NAMALWA (cell line): ENCODE data around the gene CARM1.
"Not testable (repeated sequence)": the region's sequence is repeated elsewhere in the genome, so short reads cannot be mapped to it uniquely, and the experiment has no call there.

Experiments
- DNase-seq: peaks from one replicate; pipeline ENCODE4 v3.0.0-alpha.2; 2015; ENCODE audit warnings: low spot score

Gene CARM1

DNA sequence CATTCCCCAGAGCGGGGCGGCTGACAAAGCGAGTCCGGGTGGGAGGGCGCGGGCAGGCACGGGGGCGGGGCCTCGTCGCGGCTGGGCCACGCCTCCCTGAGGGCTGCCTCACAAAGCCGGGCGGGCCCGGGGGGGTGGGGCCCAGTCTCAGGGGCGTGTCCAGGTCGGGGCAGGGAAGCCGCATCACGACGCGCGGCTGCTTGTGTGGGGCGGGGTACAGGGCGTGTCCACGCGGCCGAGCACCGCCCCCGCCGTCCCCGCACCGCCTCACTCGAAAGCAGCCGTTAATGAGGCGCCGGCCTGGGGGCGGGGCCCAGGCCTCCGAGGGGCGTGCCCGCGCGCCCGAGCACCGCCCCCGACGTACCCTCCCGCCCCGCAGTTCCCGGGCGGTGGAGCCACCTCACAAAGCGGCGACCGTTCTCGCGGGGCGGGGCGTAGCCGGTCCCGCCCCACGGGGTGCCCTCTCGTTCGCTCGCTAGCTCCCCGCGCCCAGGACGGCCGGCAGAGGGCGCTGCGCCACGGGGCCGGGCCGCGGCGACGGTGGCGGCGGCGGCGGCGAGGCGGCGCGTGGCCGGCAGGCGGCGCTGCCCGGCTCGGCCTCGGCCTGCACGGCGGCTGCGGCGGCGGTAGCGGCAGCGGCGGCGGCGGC is at the start of gene CARM1:
TSS of gene CARM1 (plus strand) at position 599 of the 649 bp plus-strand sequence. CDS start 150 bp downstream, outside the sequence.
- DNase-seq: peak; percentile 97

DNA sequence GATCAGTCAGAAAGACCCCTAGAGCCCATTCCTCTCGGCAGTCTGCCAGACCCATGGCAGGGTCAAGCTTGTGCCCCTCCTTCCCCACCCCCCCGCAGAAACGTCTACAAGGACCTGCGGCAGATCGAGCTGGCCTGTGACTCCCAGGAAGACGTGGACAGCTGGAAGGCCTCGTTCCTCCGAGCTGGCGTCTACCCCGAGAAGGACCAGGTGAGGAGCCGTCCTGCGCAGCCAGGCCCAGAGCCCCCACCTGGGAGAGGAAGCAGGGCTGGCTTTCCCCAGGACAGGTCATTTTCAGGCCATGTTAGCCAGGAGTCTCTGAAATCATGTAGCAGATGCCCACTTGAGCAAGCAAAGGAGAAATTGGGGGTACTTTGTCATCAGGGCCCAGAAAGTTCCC is 47.7 kb upstream of the CARM1 start:
- DNase-seq: no peak

DNA sequence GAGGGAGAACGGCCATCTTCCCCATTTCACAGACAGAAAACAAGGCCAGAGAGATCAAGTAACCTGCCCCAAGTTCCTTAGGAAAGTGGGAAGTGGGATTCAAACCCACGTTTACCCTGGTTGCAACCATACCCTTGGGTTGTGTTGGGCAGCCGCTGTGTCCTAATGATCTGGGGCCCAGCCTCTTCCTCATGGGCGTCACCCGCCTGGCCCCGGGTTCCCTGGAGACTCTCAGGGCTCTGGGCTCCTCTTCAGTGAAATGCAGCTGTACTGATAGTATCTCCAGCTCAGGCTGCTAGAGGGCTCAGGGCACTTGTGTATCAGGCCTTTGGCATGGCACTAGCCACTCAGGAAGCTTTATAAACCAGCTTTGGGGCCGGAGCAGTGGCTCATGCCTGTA is 45.1 kb upstream of the CARM1 start:
- no peak for DNase-seq

DNA sequence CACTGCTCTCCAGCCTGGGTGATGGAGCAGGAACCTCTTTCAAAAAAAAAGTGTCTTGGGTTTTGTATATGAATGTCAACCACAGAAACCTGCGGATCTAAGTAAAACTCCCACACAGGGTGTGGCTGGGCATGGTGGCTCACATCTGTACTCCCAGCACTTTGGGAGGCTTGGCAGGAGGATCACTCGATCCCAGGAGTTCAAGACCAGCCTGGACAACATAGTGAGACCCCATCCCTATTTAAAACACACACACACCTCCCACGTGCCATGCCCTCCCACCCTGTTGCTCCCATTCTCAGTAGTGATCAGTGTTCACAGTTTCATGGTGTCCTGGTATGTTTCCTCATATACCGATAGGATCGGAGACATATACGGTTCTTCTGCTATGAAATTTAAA is 44.5 kb upstream of the CARM1 start:
- no peak for DNase-seq

DNA sequence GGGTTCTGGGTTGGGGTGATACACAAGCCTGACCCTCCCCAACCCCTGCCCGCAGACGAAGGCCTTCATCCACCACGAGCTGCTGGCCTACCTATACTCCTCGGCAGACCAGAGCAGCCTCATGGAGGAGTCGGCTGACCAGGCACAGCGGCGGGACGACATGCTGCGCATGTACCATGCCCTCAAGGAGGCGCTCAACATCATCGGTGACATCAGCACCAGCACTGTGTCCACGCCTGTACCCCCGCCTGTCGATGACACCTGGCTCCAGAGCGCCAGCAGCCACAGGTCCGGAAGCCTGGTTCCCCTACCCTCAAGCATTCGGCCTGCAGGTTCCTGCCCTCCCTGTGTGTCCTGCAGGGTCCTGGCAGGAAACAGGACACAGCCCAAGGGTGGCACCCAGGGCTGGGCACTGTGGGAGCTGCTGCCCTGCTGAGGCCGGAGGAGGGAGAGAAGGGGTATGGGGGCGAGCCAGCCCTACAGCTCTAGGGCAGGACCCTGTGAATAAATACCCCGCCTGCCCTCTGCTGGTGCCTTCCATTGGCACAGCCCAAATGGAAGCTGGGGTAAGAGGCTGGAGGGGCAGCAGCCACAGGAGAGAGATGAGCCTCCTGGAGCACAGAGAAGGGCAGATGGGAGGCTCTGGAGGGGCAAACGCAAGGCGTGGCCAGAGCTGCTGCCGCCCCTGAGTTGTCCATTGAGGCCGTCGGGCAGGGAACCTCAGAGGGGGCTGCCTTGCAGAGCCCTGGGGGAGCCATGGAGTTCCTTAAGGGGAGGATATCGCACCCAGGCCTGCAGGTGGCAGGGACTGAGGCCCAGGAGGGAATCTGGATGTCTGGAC is 42.2 kb upstream of the CARM1 start:
- peak; percentile 55 for DNase-seq

DNA sequence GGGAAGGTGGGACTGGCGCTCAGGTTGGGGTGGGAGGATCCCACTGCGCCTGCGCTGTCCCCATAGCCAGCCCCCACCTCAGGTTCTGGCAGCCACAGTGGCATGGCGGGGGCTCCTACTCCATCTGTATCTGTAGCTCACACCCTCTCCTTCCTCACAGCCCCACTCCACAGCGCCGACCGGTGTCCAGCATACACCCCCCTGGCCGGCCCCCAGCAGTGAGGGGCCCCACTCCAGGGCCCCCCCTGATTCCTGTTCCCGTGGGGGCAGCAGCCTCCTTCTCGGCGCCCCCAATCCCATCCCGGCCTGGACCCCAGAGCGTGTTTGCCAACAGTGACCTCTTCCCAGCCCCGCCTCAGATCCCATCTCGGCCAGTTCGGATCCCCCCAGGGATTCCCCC is 41.4 kb upstream of the CARM1 start:
- DNase-seq: no peak

DNA sequence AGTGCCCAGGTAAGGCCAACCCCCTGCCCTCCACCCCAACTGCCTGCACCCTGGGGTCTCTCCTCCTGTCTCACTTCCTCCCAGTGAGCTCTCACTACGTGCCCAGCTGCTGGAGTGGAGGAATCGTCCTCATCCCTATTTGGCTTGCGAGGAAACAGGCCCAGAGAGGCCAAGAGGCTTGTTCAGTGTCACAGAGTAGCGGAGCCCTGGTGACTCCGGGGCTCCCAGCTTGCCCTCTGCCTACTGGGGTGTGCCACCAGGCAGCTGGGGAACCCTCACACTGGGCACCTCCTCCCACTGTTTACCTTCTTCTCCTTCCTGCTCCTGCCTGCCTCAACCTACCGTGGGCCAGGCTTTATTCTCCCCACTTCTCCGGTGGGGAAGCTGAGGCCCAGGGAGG is 41.0 kb upstream of the CARM1 start:
- DNase-seq: no peak

DNA sequence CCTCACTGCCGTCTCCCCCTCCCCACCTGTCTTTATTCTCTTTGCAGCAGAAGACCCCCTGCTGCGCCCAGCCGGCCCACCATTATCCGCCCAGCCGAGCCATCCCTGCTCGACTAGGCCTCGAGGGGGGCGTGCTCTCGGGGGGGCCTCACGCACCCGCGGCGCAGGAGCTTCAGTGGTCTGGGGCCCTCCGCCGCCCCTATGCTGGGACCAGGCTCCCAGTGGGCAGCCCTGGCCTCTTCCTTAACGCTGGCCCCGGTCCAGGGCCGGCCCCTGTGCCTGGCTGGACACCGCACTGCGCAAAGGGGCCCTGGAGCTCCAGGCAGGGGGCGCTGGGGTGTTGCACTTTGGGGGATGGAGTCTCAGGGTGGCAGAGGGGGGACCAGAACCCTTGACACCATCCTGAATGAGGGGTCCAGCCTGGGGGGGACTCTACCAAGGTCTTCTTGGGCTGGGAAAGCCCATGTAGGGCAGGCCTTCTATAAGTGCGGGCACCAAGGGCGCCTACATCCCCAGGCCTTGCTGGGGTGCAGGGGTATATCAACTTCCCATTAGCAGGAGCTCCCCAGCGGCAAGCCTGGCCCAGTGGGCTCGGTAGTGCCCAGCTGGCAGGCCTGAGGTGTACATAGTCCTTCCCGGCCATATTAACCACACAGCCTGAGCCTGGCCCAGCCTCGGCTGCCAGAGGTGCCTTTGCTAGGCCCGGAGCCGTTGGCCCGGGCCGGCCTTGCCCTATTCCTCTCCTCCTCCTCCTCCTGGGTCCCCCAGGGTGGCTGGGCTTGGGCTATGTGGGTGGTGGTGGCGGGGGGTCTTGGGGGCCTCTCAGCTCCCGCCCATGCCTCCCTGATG is 40.2 kb upstream of the CARM1 start:
- DNase-seq: no peak

DNA sequence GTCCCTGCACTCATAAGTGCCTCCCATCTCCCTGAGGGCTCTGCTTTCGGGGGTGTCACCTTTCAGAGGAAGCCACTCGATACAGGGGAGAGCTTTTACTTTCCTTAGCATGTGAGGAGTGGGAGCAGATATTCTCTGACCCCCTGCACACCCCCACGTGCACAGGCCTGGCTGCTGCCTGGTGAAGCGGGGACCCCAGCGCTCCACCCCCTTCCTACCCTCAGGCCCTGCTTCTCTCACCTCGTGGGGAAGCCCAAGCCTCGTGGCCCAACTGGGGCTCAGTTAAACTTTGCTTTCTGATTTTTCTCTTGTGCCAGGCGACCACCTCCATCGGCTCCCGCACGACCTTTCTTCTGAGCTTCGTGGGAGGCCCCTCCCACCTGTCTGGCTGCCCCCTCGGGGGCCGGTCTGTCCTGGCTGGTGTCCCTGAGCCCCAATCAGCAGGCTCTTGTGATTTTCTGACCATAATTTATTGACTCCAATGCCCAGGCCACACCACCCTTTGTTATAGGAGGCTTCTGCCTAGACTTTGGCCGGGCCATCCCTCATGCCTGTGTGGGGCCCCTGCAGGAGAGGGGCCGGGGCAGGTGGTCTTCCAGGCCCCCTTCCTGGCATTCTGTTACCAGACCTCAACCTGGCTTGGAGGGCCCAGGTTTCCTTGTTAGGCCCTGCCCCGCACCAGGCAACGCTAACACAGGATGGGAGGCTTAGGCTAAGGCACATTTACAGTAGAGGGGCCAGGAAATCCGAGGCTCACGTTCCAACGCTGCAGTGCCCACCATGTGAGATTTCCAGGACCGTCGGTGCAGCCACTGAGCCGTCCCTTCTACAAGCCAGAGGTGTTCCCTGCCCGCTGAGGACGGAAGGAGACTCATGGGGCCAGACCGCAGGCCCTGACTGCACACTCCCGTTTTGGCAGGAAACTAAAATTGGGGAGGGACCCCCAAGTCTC is 39.1 kb upstream of the CARM1 start:
- DNase-seq: no peak

DNA sequence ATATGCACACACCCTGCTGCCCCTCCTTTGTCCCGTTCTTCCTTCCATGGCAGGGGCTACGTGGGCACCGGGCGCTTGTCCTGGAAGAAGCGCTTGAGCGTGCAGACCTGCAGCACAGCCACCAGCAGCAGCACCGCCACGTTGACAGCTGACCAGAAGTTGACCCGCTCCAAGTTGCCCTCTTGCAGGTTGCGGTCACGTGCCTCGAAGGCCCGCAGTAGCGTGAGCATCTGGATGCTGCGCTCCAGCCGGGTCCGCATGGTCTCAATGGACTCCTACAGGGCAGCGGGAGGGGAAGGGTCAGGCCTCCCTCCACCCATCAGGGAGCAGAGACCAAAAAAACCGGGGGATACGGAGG is 38.4 kb upstream of the CARM1 start:
- no peak for DNase-seq

DNA sequence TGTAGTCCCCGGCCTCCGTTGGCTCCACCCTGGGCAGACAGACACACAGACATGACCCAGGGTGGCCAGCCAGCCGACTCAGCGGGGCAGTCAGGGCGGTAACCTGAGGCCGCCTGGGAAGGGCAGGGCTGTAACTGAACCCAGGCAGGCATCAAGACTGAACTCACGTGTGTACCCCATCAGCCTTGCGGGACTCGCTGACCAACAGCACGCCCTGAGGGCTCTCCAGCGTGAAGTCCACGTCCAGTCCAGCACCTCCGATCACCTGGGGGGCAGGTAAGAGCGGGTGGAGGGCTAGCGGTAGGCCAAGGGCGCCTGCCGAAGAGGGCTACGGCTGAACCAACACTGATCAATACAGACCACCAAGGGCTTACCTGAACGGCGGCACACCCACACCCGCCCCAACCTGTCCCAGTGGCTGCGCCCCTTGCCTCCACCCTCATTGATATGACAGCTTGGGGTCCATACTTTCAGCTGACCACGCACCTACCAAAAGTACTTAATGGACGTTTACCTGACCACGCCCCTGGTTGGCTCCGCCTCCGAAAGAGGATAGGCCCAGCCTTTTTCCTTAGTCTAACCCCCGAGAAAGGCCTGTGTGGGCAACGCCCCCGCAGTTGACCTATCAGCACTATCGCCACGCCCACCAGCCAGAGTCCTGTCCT is 36.1 kb upstream of the CARM1 start:
- no peak for DNase-seq

DNA sequence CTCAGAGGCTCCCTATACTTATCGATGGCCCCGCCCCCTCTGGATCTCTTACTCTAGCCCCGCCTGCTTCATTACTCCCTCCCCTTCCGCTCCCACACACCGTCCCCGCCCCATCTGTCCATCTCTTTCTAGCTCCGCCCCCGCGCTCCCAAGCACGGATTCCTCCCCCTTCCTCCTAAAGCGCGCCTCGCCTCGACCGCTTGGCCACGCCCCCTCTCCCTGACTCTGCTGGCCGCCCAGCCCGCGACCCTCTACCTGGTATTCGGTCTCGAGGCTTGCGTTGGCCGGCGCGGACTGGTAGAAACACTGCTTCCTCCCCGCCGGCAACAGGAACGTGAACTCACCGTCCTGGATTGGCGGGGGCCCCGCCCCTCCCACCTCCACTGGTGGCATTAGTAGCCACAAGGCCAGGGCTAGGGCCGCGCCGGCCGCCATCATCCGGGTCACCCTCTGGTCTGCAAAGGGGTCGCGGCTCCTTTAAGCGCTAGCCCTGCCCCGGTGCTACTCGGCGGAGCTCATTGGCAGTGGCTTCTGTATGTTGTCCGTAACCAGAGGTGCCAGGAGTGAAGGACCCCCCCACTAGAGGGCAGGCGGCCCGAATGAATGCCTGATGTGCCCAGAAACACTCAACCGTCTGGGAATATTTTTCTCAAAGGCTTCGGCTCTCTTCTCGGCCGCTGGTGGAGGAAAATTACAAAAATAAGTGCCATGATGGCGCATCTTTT is 35.4 kb upstream of the CARM1 start, which contains the start of gene TMED1:
TSS of gene TMED1 (minus strand) at position 459 of the 725 bp plus-strand sequence. CDS start at position 438, 21 bp downstream.
- DNase-seq: peak; percentile 100

DNA sequence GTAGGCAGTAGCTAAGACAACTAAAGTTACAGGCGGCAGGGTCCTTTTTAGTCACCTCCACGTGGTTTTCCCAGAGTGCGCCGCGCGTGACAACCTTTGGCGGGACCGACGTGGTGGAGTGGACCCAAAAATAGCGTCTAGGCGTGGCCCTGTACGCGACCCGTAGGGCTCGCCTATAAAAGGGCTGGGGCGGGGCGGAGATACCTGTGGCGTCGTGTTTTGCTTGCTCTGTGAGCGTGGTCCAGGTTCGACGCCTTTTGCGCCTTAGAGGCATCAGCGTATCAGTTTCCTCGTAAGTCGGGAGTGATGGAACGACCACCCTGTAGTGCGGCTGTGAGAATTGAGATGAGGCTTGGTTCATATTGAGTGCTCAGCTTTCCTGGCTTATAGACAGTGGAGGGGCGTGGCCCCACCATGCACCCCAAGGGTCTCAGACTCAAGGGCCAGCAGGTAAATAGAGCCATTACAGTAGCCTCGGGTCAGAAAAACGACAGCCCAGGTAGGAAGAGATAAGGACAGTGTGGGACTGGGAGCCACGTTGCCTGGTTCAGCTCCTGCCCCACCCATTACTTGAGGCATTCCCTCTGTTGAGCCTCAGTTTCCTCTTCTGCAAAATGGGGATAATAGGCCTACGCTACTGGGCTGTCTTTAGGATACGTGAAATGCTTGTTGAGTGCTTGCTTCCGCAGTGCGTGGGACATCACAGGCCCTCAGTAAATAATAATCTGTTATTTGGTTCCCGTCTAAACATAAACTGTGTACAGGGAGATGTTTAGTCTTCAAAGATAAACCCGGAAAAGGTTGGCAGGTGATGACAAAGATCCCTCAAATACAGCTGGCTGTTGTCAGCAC is 34.6 kb upstream of the CARM1 start:
- no peak for DNase-seq

DNA sequence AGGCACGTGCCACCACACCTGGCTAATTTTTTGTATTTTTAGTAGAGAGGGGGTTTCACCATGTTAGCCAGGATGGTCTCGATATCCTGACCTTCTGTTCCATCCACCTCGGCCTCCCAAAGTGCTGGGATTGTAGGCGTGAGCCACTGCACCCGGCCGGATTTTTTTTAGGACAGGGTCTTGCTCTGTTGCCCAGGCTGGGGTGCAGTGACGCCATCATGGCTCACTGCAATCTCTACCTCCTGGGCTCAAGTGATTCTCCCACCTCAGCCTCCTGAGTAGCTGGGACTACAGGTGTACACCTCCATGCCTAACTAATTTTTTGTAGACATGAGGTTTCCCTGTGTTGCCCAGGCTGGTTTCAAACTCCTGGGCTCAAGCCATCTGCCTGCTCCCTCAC is 33.7 kb upstream of the CARM1 start:
- DNase-seq: not testable (repeated sequence)

DNA sequence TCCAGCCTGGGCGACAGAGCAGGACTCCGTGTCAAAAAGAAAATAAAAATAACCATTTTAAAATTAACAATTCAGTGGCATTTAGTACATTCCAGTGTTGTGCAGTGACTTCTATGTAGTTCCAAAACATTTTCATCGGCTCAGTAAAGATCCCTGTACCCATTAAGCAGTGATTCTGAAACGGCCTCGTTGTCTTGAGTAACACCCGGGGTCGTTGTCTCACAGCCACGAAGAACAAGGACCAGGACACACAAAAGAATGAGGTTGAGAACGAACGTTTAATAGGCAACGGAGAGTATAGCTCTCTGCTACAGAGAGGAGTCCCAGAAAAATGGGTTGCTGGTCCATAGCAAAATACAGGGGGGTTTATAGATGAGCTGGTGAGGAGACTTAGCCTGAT is 33.0 kb upstream of the CARM1 start:
- no peak for DNase-seq

DNA sequence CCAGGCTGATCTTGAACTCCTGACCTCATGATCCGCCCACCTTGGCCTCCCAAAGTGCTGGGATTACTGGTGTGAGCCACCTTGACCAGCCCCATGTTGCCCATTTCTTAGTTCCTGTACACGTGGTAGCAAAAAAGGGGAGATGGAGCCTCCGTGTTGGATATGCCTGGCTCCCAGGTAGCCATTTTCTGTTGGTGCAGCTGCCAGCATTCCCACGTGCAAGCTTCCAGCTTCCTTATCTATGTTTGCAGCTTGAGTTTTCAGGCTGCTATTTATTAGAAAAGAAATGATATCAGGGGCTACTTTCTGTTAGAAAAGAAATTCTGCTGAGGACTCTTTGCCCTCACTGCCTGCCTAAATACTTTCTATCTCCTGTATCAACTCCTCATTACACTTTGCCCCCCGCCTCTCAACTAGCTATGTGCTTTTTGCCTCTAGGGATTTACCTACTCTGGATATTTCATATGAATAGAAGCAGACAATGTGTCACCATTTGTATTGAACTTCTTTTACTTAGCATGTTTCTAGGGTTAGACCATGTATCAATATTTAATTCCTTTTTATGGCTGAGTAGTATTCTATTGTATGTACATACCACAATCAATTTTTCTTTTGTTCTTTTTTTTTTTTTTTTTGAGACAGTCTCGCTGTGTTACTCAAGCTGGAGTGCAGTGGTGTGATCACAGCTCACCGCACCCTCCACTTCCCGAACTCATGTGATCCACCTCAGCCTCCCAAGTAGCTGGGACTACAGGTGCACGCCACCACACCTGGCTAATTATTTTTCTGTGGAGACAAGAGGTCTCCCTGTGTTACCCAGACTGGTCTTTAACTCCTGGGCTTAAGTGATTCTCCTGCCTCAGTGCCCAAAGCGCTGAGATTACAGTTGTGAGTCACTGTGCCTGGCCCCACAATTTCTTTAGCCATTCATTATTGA is 32.0 kb upstream of the CARM1 start:
- DNase-seq: no peak

DNA sequence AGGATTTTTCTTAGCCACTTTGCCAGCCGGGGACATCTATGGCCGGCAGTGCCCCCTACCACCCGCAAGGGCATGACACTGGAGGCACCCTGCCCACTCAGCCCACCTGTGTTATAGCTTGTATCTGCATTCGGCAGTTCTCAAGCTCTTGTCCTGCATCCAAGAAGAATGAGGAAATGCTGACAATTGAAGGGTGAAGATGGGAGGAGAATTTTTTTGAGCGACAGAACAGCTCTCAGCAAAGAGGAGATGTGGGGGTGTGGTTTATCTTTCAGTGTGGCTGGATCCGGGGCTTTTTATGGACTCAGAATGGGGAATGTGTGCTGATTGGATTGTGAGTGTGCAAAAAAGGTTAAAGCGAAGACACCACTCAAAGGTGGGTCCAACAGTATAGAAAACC is 28.6 kb upstream of the CARM1 start:
- no peak for DNase-seq
